Right lobe of liver (tissue), 6 donors: ENCODE data around the gene SYVN1. TPM values are rescaled to one million over a fixed set of nuclear protein-coding genes. Genes with fewer than 3 reads are reported as not detected.
A peak's percentile ranks its signal among the peaks of the same experiment; 100 is the strongest.
"Not testable (repeated sequence)": the region's sequence is repeated elsewhere in the genome, so short reads cannot be mapped to it uniquely, and the experiment has no call there.

Source experiments
- ATAC-seq, 4 donors: fragments of 200-7000 bp; cut with Tn5 transposase; one replicate each; pipeline ENCODE4 v1.9.1; 2020; ENCODE audit warnings: mild to moderate bottlenecking in 4 of 4, moderate library complexity in 4 of 4
- DNase-seq, 3 donors: peaks; one replicate each; pipeline ENCODE4 v3.0.0-alpha.2; 2020
- H3K27ac ChIP-seq, 3 donors: fragments of 200-600 bp; one replicate each; pipeline ENCODE4 v1.8.0; 2022
- H3K27me3 ChIP-seq, 2 donors: fragments of 200-600 bp; one replicate each; pipeline ENCODE4 v1.8.0; 2022
- H3K36me3 ChIP-seq, 4 donors: fragments of 200-600 bp; sonication (generic) in 1 of 4; one replicate each; pipeline versions ENCODE4 v1.5.1 to v1.8.0; 2017 to 2022; ENCODE audit warnings: control low read depth in 1 of 4
- H3K4me1 ChIP-seq, 4 donors: fragments of 200-600 bp; sonication (generic) in 1 of 4; one replicate each; pipeline versions ENCODE4 v1.5.1 to v1.8.0; 2017 to 2022; ENCODE audit warnings: control low read depth in 1 of 4
- H3K4me3 ChIP-seq, 3 donors: fragments of 200-600 bp; one replicate each; pipeline ENCODE4 v1.8.0; 2022
- H3K9me3 ChIP-seq, 4 donors: fragments of 200-600 bp; sonication (generic) in 1 of 4; one replicate each; pipeline versions ENCODE4 v1.5.1 to v1.8.0; 2017 to 2022; ENCODE audit warnings: control low read depth in 1 of 4
- POLR2A ChIP-seq: fragments of 450-650 bp; IDR thresholded peaks from one replicate; pipeline ENCODE4 v1.6.1; 2017; ENCODE audit warnings: antibody characterized with exemption, mild to moderate bottlenecking
- WGBS: methylation state at CpG from one replicate; pipeline ENCODE4 v1.1.6; 2018; ENCODE audit warnings: low coverage, low lambda C conversion rate; ENCODE audit not compliant: insufficient coverage; ENCODE audit errors: missing lambda C conversion rate; 5-methylcytosine and 5-hydroxymethylcytosine counted together
- intact Hi-C, 2 donors: fragments of 100-400 bp; cut with DNase I; formaldehyde crosslinking; loops; one replicate each; pipeline versions ENCODE4 v1.11.2 to v1.14.1; 2022
- total RNA-seq, 6 experiments: library from RNA; depleted of rRNA in 2 of 6; stranded (reverse); fragments of >200 nt in 2 of 6; fragmentation: NEBNext Ultra II Directional in 3 of 6; extraction: Animal tissue kit (Norgen Biotek cat#: 25700) in 3 of 6; gene quantifications; one replicate each; pipeline versions ENCODE4 v1.1.0 to v1.2.4, GENCODE V29; 2016 to 2023
- TF ChIP-seq, protein P1 (sequence below), 4 donors: fragments of 200-600 bp in 3 of 4; fragments of 450-650 bp in 1 of 4; IDR thresholded peaks; one replicate each; pipeline versions ENCODE4 v1.5.1 to v1.8.0; 2016 to 2022; ENCODE audit warnings: antibody characterized with exemption in 4 of 4, mild to moderate bottlenecking in 2 of 4
- donor health status: DM: no; HTN: yes; CAD: no.
- donor health status: DM: no; HTN: no; CAD: no.
- donor health status: DM: no; HTN: no; CAD: no.
- donor health status: DM: no; HTN: yes; CAD: no.
- donor health status: DM: no; HTN: yes; CAD: no.

The SYVN1 gene
- total RNA-seq, 6 experiments from 2014 or later: 73.0 to 120 (median 109) TPM

- peak within 1 kb of the TSS; percentile 60 to 94 (median 88) for H3K4me3 ChIP-seq
- intact Hi-C loops: loop anchor here (5.0 to 10.0 kb wide), 2 partner anchors 57 to 59 kb away; partner anchors contain the start of genes FAU (in 2 of the 2) and MRPL49 (in 2 of the 2)
- TF ChIP-seq, protein P1, sequence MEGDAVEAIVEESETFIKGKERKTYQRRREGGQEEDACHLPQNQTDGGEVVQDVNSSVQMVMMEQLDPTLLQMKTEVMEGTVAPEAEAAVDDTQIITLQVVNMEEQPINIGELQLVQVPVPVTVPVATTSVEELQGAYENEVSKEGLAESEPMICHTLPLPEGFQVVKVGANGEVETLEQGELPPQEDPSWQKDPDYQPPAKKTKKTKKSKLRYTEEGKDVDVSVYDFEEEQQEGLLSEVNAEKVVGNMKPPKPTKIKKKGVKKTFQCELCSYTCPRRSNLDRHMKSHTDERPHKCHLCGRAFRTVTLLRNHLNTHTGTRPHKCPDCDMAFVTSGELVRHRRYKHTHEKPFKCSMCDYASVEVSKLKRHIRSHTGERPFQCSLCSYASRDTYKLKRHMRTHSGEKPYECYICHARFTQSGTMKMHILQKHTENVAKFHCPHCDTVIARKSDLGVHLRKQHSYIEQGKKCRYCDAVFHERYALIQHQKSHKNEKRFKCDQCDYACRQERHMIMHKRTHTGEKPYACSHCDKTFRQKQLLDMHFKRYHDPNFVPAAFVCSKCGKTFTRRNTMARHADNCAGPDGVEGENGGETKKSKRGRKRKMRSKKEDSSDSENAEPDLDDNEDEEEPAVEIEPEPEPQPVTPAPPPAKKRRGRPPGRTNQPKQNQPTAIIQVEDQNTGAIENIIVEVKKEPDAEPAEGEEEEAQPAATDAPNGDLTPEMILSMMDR (IDR thresholded peaks at IDR 0.05): no peak
- TF ChIP-seq POLR2A: no peak
Observed at GRCh38 chr11:65181569-65182257, 47.4 kb upstream of the SYVN1 start, which contains the start of gene CAPN1. Gene CAPN1, plus strand, starts transcription at chr11:65181928. Its CDS starts 774 bp downstream, at chr11:65182702.

DNA sequence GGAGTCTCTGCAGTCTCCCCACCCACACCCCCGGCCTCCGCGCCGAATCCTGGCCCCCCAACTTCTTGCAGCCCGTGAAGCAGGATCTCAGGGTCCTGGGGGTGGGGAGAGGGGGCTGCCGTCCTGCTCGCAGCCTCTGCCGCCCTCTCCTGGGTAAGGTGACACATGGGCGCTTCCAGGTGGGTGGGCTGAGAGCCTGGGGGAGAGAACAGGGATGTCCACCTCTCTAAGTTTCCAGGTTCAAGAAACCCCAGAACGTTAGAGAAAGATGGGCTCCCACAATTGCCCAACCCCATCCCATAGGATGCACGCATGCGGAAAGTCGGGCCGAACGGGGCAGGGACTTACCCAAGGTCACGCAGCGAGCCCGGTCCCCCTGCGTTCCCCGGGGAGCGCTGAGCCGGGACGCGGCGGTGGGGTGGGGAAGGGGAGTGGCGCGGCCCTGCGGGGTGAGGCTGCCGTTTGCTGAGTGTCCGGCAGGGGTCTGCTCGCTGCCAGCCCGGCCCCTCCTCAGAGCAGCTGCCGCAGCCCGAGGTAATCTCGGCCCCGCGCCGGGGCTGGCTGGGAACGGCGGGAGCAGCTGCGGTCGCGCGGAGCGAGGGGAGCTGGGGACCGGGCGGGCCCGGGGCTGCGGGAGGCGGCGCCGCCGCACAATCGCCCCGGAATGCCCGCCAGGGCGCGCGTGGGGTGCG, 46.7 kb upstream of the SYVN1 start:
- DNase-seq (peak in 2 of 3 donors; percentile 67), ATAC-seq (peak; percentile 66 to 73 (median 71))
- H3K36me3 ChIP-seq: peaks cover 0 to 5% (median 0%) of the 10 kb centered on the region in 4 donors
- WGBS: 0% methylated on average over 5 of the region's 60 CpGs
- peak overlapping the region; percentile 63 to 87 (median 81) for H3K27ac ChIP-seq
- H3K9me3 ChIP-seq: no peaks in the 10 kb centered on the region
- peak overlapping the region; percentile 60 to 94 (median 88) for H3K4me3 ChIP-seq
- peak; percentile 56 for TF ChIP-seq POLR2A
- TF ChIP-seq, protein P1 (IDR thresholded peaks at IDR 0.05): peak; percentile 37 to 65 (median 59)
- H3K27me3 ChIP-seq: no peaks in the 10 kb centered on the region
- intact Hi-C loops: loop anchor here (5.0 to 10.0 kb wide), 2 partner anchors 56 to 59 kb away; partner anchors contain the start of genes FAU (in 2 of the 2) and MRPL49 (in 2 of the 2)
- peaks cover 0 to 4% (median 0%) of the 10 kb centered on the region in 4 donors for H3K4me1 ChIP-seq

More at GRCh38 chr11:65181569-65182257, 47.4 kb upstream of the SYVN1 start, which contains the start of gene CAPN1:
- peak within 1 kb of the TSS; percentile 63 to 87 (median 81) for H3K27ac ChIP-seq
- no peaks in the 10 kb centered on the region for H3K9me3 ChIP-seq
- 1% methylated on average over 11 of the region's 43 CpGs for WGBS
- no peaks in the 10 kb centered on the region for H3K27me3 ChIP-seq
- DNase-seq (peak; percentile 84 to 91 (median 84)), ATAC-seq (peak; percentile 67 to 74 (median 72))
- H3K4me1 ChIP-seq: peaks cover 0 to 4% (median 0%) of the 10 kb centered on the region in 4 donors
- peaks cover 0 to 6% (median 0%) of the 10 kb centered on the region in 4 donors for H3K36me3 ChIP-seq

- not testable (repeated sequence) for H3K27ac ChIP-seq, H3K9me3 ChIP-seq
- 50% methylated on average over 1 of the region's 2 CpGs for WGBS
Observed at GRCh38 chr11:65174571-65175010, 40.3 kb upstream of the SYVN1 start.

GRCh38 chr11:65172600-65172999, 38.3 kb upstream of the SYVN1 start:
- Histone ChIP-seq H3K27me3 (no peaks in the 10 kb centered on the region), H3K27ac (no peak overlapping the region), H3K4me1 (peaks cover 0 to 5% (median 2%) of the 10 kb centered on the region in 4 donors), H3K4me3 (no peak overlapping the region), H3K9me3 (no peaks in the 10 kb centered on the region), H3K36me3 (no peaks in the 10 kb centered on the region)
- WGBS: 55% methylated on average over 7 of the region's 10 CpGs
- peak in 1 of 4 donors; percentile 5 for ATAC-seq
- TF ChIP-seq, protein P1 (IDR thresholded peaks at IDR 0.05): no peak
- no peak for TF ChIP-seq POLR2A
- no peak for DNase-seq
- intact Hi-C loops: no loop called here

More at GRCh38 chr11:65174571-65175010, 40.3 kb upstream of the SYVN1 start:
- H3K27me3 ChIP-seq, H3K36me3 ChIP-seq, intact Hi-C loops, ATAC-seq, H3K4me3 ChIP-seq, DNase-seq, H3K4me1 ChIP-seq: not testable (repeated sequence)
